Right lobe of liver (tissue), 6 donors: ENCODE data around the gene OTUD1. TPM values are rescaled to one million over a fixed set of nuclear protein-coding genes. Genes with fewer than 3 reads are reported as not detected.
A peak's percentile ranks its signal among the peaks of the same experiment; 100 is the strongest.

Experiments
- ATAC-seq, 4 donors: fragments of 200-7000 bp; cut with Tn5 transposase; one replicate each; pipeline ENCODE4 v1.9.1; 2020; ENCODE audit warnings: mild to moderate bottlenecking in 4 of 4, moderate library complexity in 4 of 4
- DNase-seq, 3 donors: peaks; one replicate each; pipeline ENCODE4 v3.0.0-alpha.2; 2020
- H3K27ac ChIP-seq, 3 donors: fragments of 200-600 bp; one replicate each; pipeline ENCODE4 v1.8.0; 2022
- H3K27me3 ChIP-seq, 2 donors: fragments of 200-600 bp; one replicate each; pipeline ENCODE4 v1.8.0; 2022
- H3K36me3 ChIP-seq, 4 donors: fragments of 200-600 bp; sonication (generic) in 1 of 4; one replicate each; pipeline versions ENCODE4 v1.5.1 to v1.8.0; 2017 to 2022; ENCODE audit warnings: control low read depth in 1 of 4
- H3K4me1 ChIP-seq, 4 donors: fragments of 200-600 bp; sonication (generic) in 1 of 4; one replicate each; pipeline versions ENCODE4 v1.5.1 to v1.8.0; 2017 to 2022; ENCODE audit warnings: control low read depth in 1 of 4
- H3K4me3 ChIP-seq, 3 donors: fragments of 200-600 bp; one replicate each; pipeline ENCODE4 v1.8.0; 2022
- H3K9me3 ChIP-seq, 4 donors: fragments of 200-600 bp; sonication (generic) in 1 of 4; one replicate each; pipeline versions ENCODE4 v1.5.1 to v1.8.0; 2017 to 2022; ENCODE audit warnings: control low read depth in 1 of 4
- CTCF ChIP-seq, 4 donors: fragments of 200-600 bp in 3 of 4; fragments of 450-650 bp in 1 of 4; IDR thresholded peaks; one replicate each; pipeline versions ENCODE4 v1.5.1 to v1.8.0; 2016 to 2022; ENCODE audit warnings: antibody characterized with exemption in 4 of 4, mild to moderate bottlenecking in 2 of 4
- POLR2A ChIP-seq: fragments of 450-650 bp; IDR thresholded peaks from one replicate; pipeline ENCODE4 v1.6.1; 2017; ENCODE audit warnings: antibody characterized with exemption, mild to moderate bottlenecking
- WGBS: methylation state at CpG from one replicate; pipeline ENCODE4 v1.1.6; 2018; ENCODE audit warnings: low coverage, low lambda C conversion rate; ENCODE audit not compliant: insufficient coverage; ENCODE audit errors: missing lambda C conversion rate; 5-methylcytosine and 5-hydroxymethylcytosine counted together
- intact Hi-C, 2 donors: fragments of 100-400 bp; cut with DNase I; formaldehyde crosslinking; loops; one replicate each; pipeline versions ENCODE4 v1.11.2 to v1.14.1; 2022
- total RNA-seq, 6 experiments: library from RNA; depleted of rRNA in 2 of 6; stranded (reverse); fragments of >200 nt in 2 of 6; fragmentation: NEBNext Ultra II Directional in 3 of 6; extraction: Animal tissue kit (Norgen Biotek cat#: 25700) in 3 of 6; gene quantifications; one replicate each; pipeline versions ENCODE4 v1.1.0 to v1.2.4, GENCODE V29; 2016 to 2023
- donor health status: DM: no; HTN: yes; CAD: no.
- donor health status: DM: no; HTN: no; CAD: no.
- donor health status: DM: no; HTN: no; CAD: no.
- donor health status: DM: no; HTN: yes; CAD: no.
- donor health status: DM: no; HTN: yes; CAD: no.

OTUD1 gene
- total RNA-seq, 6 experiments from 2014 or later, result 3.2 to 6.4 (median 4.5) TPM

DNA sequence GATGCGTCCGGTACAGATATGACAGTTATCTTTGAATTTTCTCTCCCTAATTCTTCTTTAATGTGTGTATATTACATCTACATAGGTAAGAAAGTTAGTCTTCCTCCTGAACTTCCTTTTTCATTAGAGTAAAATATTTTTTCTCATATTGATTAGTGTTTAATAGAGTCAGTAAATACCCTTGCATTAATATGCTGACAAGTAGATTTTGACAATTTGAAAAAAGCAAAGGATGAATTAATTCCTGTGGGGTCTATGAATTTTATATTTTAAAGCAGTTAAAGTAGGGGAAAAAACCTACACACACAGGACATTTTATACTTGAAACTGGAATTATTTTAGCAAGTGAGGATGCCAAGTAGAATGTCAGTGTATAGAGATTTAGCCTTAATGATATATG lies 9.4 kb downstream of the OTUD1 start:
- H3K36me3 ChIP-seq, result peaks cover 0 to 3% (median 0%) of the 10 kb centered on the region in 4 donors
- no peak for DNase-seq
- no peak for ATAC-seq
- H3K4me1 ChIP-seq, result peaks cover 0 to 2% (median under 1%) of the 10 kb centered on the region in 4 donors
- H3K4me3 ChIP-seq, result no peak overlapping the region
- TF ChIP-seq POLR2A (no peak), CTCF (IDR thresholded peaks at IDR 0.05) (no peak)
- H3K27me3 ChIP-seq, result no peaks in the 10 kb centered on the region
- intact Hi-C loops, result no loop called here
- H3K9me3 ChIP-seq, result no peaks in the 10 kb centered on the region
- H3K27ac ChIP-seq, result no peak overlapping the region
- WGBS, result 92% methylated on average over 2 of the region's 2 CpGs

GRCh38 chr10:23448802-23449570 lies 10.1 kb downstream of the OTUD1 start:
- Histone ChIP-seq H3K4me1 (no peaks in the 10 kb centered on the region), H3K9me3 (no peaks in the 10 kb centered on the region), H3K27ac (no peak overlapping the region), H3K27me3 (no peaks in the 10 kb centered on the region), H3K4me3 (no peak overlapping the region), H3K36me3 (peaks cover 0 to under 1% (median 0%) of the 10 kb centered on the region in 4 donors)
- DNase-seq (no peak), ATAC-seq (peak; percentile 25 to 65 (median 50))
- TF ChIP-seq CTCF (IDR thresholded peaks at IDR 0.05) (no peak), POLR2A (no peak)
- 72% methylated on average over 7 of the region's 7 CpGs for WGBS
- intact Hi-C loops, result no loop called here

GRCh38 chr10:23452033-23452655 lies 13.3 kb downstream of the OTUD1 start:
- intact Hi-C loops, result no loop called here
- no peak for DNase-seq
- no peaks in the 10 kb centered on the region for H3K9me3 ChIP-seq
- H3K4me3 ChIP-seq, result no peak overlapping the region
- TF ChIP-seq POLR2A (no peak), CTCF (IDR thresholded peaks at IDR 0.05) (no peak)
- WGBS, result 63% methylated on average over 4 of the region's 4 CpGs
- H3K4me1 ChIP-seq, result no peaks in the 10 kb centered on the region
- no peak for ATAC-seq
- H3K27ac ChIP-seq, result no peak overlapping the region
- no peaks in the 10 kb centered on the region for H3K27me3 ChIP-seq
- no peaks in the 10 kb centered on the region for H3K36me3 ChIP-seq

GRCh38 chr10:23453465-23453864 lies 14.6 kb downstream of the OTUD1 start:
- Histone ChIP-seq H3K4me3 (no peak overlapping the region), H3K36me3 (no peaks in the 10 kb centered on the region), H3K27me3 (no peaks in the 10 kb centered on the region), H3K4me1 (no peaks in the 10 kb centered on the region), H3K9me3 (no peaks in the 10 kb centered on the region), H3K27ac (no peak overlapping the region)
- TF ChIP-seq POLR2A (no peak), CTCF (IDR thresholded peaks at IDR 0.05) (no peak)
- intact Hi-C loops, result no loop called here
- no peak for ATAC-seq
- DNase-seq, result no peak
- 91% methylated on average over 4 of the region's 4 CpGs for WGBS
